GM12864 (cell line): ENCODE data around the gene PPFIBP1.

Source experiments
- DNase-seq: peaks from one replicate; pipeline ENCODE4 v3.0.0-alpha.2; 2011; ENCODE audit warnings: low read depth
- H3K4me3 ChIP-seq: 2 replicates; pipeline ENCODE4 v1.5.1; 2011; ENCODE audit warnings: mild to moderate bottlenecking, low read depth, low read length, control low read depth
- TF ChIP-seq, protein P1 (sequence below): IDR thresholded peaks from 2 replicates; pipeline ENCODE4 v1.5.1; 2011; ENCODE audit warnings: low read depth, mild to moderate bottlenecking, moderate library complexity, low read length, control low read depth, inconsistent platforms; ENCODE audit errors: missing control alignments

The PPFIBP1 gene

DNA sequence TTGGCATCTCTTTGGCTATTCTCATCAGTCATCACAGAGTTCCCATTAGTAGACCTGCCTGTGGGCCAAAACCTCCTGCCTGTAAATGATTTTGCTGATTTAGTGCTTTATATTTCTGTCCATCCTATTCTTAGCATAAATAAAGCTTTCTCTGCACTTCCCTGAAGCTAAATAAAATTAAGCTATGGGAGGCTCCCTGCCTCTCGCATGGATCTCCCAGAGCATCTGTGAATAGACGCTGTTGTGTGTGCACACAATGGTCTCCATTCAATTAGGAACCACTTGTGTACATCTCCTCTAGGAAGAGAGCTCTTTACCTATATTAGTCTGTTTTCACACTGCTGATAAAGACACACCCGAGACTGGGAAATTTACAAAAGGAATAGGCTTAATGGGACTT is 80.4 kb downstream of the PPFIBP1 start:
- TF ChIP-seq, protein P1, sequence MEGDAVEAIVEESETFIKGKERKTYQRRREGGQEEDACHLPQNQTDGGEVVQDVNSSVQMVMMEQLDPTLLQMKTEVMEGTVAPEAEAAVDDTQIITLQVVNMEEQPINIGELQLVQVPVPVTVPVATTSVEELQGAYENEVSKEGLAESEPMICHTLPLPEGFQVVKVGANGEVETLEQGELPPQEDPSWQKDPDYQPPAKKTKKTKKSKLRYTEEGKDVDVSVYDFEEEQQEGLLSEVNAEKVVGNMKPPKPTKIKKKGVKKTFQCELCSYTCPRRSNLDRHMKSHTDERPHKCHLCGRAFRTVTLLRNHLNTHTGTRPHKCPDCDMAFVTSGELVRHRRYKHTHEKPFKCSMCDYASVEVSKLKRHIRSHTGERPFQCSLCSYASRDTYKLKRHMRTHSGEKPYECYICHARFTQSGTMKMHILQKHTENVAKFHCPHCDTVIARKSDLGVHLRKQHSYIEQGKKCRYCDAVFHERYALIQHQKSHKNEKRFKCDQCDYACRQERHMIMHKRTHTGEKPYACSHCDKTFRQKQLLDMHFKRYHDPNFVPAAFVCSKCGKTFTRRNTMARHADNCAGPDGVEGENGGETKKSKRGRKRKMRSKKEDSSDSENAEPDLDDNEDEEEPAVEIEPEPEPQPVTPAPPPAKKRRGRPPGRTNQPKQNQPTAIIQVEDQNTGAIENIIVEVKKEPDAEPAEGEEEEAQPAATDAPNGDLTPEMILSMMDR, result no peak
- DNase-seq, result no peak

DNA sequence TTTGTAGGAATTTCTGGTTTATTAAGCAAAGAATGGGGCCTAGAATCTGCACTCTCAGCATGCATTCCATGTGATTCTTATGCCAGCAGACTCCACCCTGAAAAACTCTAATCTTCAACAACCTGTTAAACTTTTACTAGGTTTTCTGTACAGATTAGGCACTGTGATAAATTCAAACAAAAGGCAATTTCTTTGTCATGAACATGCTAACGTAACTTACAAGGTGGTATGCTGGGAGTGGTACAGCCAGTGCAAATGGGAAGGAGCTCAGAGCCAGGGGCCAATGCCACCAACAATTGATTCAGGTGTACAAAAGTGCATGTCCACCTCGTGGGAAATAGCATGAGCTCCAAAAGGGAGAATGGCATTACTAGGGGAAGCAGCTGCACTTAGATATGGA is 83.0 kb downstream of the PPFIBP1 start:
- DNase-seq, result no peak
- H3K4me3 ChIP-seq, result no peak overlapping the region
- TF ChIP-seq, protein P1, result no peak

More for the DNA sequence above, 80.4 kb downstream of the PPFIBP1 start:
- no peak overlapping the region for H3K4me3 ChIP-seq

DNA sequence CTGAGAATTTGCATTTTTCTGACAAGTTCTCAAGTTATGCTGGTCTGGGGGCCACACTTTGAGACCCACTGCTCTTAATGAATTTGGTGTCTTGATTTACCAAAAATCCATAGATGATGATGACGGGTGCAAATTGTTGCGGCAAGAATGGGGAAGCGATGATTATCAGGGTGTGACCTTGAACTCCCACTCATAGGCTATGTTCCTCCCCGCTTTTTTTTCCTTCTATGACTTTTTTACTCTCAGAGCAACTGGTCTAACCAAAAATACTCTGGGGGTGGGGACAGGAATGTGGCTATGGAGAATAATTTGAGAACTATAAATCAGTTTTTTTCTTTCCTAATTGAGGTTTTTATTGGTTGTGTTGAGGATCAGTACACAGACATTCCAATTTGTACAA is 83.6 kb downstream of the PPFIBP1 start:
- no peak for DNase-seq
- no peak overlapping the region for H3K4me3 ChIP-seq
- TF ChIP-seq, protein P1, result no peak

DNA sequence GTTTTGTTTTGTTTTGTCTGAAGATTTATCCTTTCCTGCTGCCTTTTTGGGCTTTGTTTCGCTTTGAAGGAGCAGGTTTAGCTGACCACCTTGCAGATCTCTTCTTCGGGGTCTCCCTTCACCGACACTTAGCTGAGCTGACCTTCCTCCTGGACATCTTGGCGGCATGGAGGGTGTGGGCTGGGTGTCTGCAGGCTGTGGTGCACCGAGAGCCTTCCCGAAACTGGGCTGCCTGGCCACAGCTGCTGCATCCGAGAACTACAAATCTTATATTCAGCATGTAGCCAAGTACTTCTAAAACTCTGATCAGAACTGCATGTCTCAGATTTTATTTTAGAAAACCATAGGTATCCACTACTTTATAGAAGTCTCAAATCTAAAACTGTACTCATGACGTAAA is 84.9 kb downstream of the PPFIBP1 start:
- TF ChIP-seq, protein P1, result no peak
- no peak for DNase-seq
- H3K4me3 ChIP-seq, result no peak overlapping the region

DNA sequence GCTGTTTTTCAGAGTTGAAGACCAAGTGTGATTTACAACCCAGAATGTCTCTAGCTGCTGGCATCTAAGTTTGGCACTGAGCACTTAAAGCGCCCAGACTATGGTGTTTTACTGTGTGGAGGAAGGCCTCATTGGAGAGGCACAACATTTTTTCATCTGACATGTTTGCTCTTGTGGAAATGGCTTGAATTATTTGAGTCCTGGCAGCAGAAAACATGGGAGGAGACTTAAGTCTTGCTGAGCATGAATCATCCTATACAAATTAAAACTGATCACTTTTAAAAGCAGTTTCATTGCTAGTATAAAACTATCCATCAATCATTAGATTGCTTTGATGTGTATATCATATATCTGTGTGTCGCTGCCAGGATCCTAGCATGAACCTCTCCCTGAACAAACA is 86.4 kb downstream of the PPFIBP1 start:
- DNase-seq, result no peak
- TF ChIP-seq, protein P1, result no peak
- H3K4me3 ChIP-seq, result no peak overlapping the region

DNA sequence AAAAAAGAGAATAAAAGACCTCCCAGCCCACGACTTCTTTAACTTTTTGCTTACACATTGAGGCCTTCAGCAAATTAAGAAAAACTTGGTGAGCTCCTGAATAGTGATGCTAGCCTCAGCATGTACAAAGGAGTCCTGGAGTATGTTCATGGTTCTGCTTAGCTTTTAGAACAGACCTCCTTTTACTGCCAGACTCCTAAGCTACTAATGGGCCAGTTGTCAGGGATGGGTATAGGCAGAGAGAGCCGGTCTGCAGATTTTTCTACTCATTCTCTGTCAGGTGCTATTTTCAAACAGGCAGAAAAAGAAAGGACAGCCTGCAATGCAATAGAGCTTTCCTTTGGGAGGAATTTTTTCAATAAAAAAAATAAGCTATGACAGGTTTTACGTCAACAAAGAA is 90.4 kb downstream of the PPFIBP1 start:
- TF ChIP-seq, protein P1, result no peak

DNA sequence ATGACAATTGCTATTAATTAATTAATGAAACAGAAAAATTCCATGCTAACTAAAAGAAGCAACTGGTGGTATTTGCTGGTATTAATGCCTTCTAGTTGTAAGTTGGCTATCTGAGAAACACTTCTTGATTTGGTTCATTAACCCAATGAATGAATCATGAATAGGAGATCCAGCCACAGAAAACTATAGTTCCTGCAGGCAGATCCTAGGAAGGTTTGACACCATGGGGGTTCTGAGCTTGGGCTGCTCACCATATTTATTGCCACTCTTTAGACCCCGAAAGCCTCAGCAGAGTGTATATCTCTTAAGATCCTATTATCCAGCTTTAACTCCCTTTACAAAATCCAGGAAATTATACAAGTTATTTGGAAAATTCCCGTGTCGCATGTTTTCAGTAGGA is 90.9 kb downstream of the PPFIBP1 start:
- TF ChIP-seq, protein P1, result no peak
- H3K4me3 ChIP-seq, result no peak overlapping the region
- no peak for DNase-seq

More for the DNA sequence above, 90.4 kb downstream of the PPFIBP1 start:
- no peak overlapping the region for H3K4me3 ChIP-seq
- no peak for DNase-seq
